Loucy (cell line): ENCODE measurements around the gene STAP2.

Experiments used
- H2AFZ ChIP-seq: fragments of 200-600 bp; sonication (generic); 2 replicates; pipeline ENCODE4 v1.6.0; 2016; ENCODE audit warnings: antibody characterized with exemption, mild to moderate bottlenecking, low read length, moderate library complexity
- H3F3A ChIP-seq: fragments of 200-600 bp; 2 replicates; pipeline ENCODE4 v1.6.0; 2016; ENCODE audit warnings: antibody characterized with exemption, low read depth, mild to moderate bottlenecking
- H3K27me3 ChIP-seq: fragments of 200-600 bp; sonication (generic); 2 replicates; pipeline ENCODE4 v1.6.1; 2014; ENCODE audit warnings: low read length, mild to moderate bottlenecking; ENCODE audit not compliant: insufficient read depth, poor library complexity, severe bottlenecking
- H3K36me3 ChIP-seq: fragments of 200-600 bp; sonication (generic); 2 replicates; pipeline ENCODE4 v1.6.1; 2016; ENCODE audit warnings: low read length; ENCODE audit not compliant: insufficient read depth
- H3K4me1 ChIP-seq: fragments of 200-600 bp; sonication (generic); 2 replicates; pipeline ENCODE4 v1.5.1; 2014; ENCODE audit warnings: low read length, mild to moderate bottlenecking; ENCODE audit not compliant: insufficient read depth, poor library complexity, severe bottlenecking
- H3K4me2 ChIP-seq: fragments of 200-600 bp; sonication (generic); 2 replicates; pipeline ENCODE4 v1.6.0; 2014; ENCODE audit warnings: antibody characterized with exemption, low read length, low read depth, mild to moderate bottlenecking; ENCODE audit not compliant: poor library complexity, severe bottlenecking
- H3K4me3 ChIP-seq: fragments of 200-600 bp; sonication (generic); 2 replicates; pipeline ENCODE4 v1.5.1; 2014; ENCODE audit warnings: low read length, mild to moderate bottlenecking, mixed read lengths; ENCODE audit not compliant: poor library complexity, severe bottlenecking
- H3K79me2 ChIP-seq: fragments of 200-600 bp; sonication (generic); 2 replicates; pipeline ENCODE4 v1.6.1; 2014; ENCODE audit warnings: low read length; ENCODE audit not compliant: insufficient read depth
- H3K9ac ChIP-seq: fragments of 200-600 bp; sonication (generic); 2 replicates; pipeline ENCODE4 v1.6.0; 2014; ENCODE audit warnings: mild to moderate bottlenecking, low read depth, low read length, moderate library complexity; ENCODE audit not compliant: poor library complexity, severe bottlenecking
- H3K9me2 ChIP-seq: fragments of 200-600 bp; sonication (generic); replicated peaks from 2 replicates; pipeline ENCODE4 v1.6.1; 2016; ENCODE audit warnings: low read depth, low read length, mixed read lengths
- H3K9me3 ChIP-seq: fragments of 200-600 bp; sonication (generic); 2 replicates; pipeline ENCODE4 v1.6.1; 2014; ENCODE audit warnings: mild to moderate bottlenecking, antibody characterized with exemption, low read length, low read depth; ENCODE audit not compliant: insufficient read depth
- H4K20me1 ChIP-seq: fragments of 200-600 bp; sonication (generic); 2 replicates; pipeline ENCODE4 v1.6.0; 2014; ENCODE audit warnings: antibody characterized with exemption, low read length, mild to moderate bottlenecking; ENCODE audit not compliant: insufficient read depth, poor library complexity, severe bottlenecking
- CTCF ChIP-seq: fragments of 200-600 bp; sonication (generic); conservative IDR thresholded peaks from 2 replicates; pipeline ENCODE4 v1.5.1; 2014; ENCODE audit warnings: mild to moderate bottlenecking, antibody characterized with exemption, low read length
- EZH2phosphoT487 ChIP-seq: fragments of 200-600 bp; IDR thresholded peaks from 2 replicates; pipeline ENCODE4 v1.6.1; 2018; ENCODE audit warnings: antibody characterized with exemption, mild to moderate bottlenecking, moderate library complexity, borderline replicate concordance

STAP2 gene

GRCh38 chr19:4354282-4354681 is 15.7 kb upstream of the STAP2 start:
- no peaks in the 10 kb centered on the region for H3F3A ChIP-seq
- H3K36me3 ChIP-seq: peaks cover 8% of the 10 kb centered on the region; the same call in 1 of the 2 replicates
- no peak overlapping the region for H2AFZ ChIP-seq
- no peak for TF ChIP-seq CTCF
- no peak for TF ChIP-seq EZH2phosphoT487
- H3K4me1 ChIP-seq: no peaks in the 10 kb centered on the region
- H3K27me3 ChIP-seq: no peaks in the 10 kb centered on the region
- H3K9me3 ChIP-seq: no peaks in the 10 kb centered on the region
- no peaks in the 10 kb centered on the region for H3K9me2 ChIP-seq
- H4K20me1 ChIP-seq: peaks cover 3% of the 10 kb centered on the region
- no peaks in the 10 kb centered on the region for H3K79me2 ChIP-seq
- no peak overlapping the region for H3K9ac ChIP-seq
- no peak overlapping the region for H3K4me3 ChIP-seq
- H3K4me2 ChIP-seq: no peak overlapping the region

DNA sequence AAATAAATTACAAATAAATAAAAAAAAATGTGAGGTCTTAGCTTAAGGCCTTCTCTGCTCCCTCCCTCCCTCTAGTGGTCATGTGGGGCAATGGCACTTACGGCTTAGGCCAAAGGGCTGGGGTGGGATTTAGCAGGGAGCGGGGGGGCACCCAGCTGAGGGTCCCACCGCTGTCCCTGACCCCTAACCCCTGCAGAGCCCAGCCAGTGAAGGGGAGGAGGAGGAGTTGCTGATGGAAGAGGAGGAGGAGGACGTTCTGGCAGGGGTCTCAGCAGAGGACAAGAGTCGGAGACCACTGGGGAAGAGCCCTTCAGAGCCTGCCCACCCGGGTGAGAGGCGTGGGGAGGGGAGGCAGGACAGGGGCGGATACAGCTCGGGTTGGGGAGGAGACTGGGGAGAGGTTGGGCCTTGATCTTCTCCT is 14.1 kb upstream of the STAP2 start:
- H3K4me1 ChIP-seq: no peaks in the 10 kb centered on the region
- no peaks in the 10 kb centered on the region for H3K36me3 ChIP-seq
- TF ChIP-seq CTCF: peak; percentile 69
- TF ChIP-seq EZH2phosphoT487: no peak
- H3K4me2 ChIP-seq: no peak overlapping the region
- no peaks in the 10 kb centered on the region for H3K9me3 ChIP-seq
- H3K9me2 ChIP-seq: no peaks in the 10 kb centered on the region
- H3F3A ChIP-seq: no peaks in the 10 kb centered on the region
- H3K9ac ChIP-seq: no peak overlapping the region
- no peak overlapping the region for H2AFZ ChIP-seq
- H3K79me2 ChIP-seq: no peaks in the 10 kb centered on the region
- H3K4me3 ChIP-seq: no peak overlapping the region
- peaks cover 3% of the 10 kb centered on the region for H4K20me1 ChIP-seq
- no peaks in the 10 kb centered on the region for H3K27me3 ChIP-seq

GRCh38 chr19:4350726-4351125 is 12.1 kb upstream of the STAP2 start:
- Histone ChIP-seq H3K9me2 (no peaks in the 10 kb centered on the region), H3K79me2 (no peaks in the 10 kb centered on the region), H3K9ac (no peak overlapping the region), H3K27me3 (no peaks in the 10 kb centered on the region), H4K20me1 (peaks cover 3% of the 10 kb centered on the region), H3K36me3 (no peaks in the 10 kb centered on the region), H3K4me3 (no peak overlapping the region), H3K4me2 (no peak overlapping the region), H3K9me3 (no peaks in the 10 kb centered on the region), H3K4me1 (peaks cover 7% of the 10 kb centered on the region), H3F3A (no peaks in the 10 kb centered on the region), H2AFZ (no peak overlapping the region)
- no peak for TF ChIP-seq CTCF
- no peak for TF ChIP-seq EZH2phosphoT487
